ENCODE results near the gene FSD1. TPM values are rescaled to one million over a fixed set of nuclear protein-coding genes. Genes with fewer than 3 reads are reported as not detected.
A peak's percentile ranks its signal among the peaks of the same experiment; 100 is the strongest.

The FSD1 gene
- total and polyA plus RNA-seq, 9 of the 15 experiments (the other 6 are each of a cell fraction or from before 2014, with no cell fraction given) = 0.11 to 1.9 (median 0.94) TPM; not detected in 1

GRCh38 chr19:4328243-4328990 is 24.0 kb downstream of the FSD1 start (continued):
- TF ChIP-seq HMGN3 (IDR thresholded peaks at IDR 0.05; ENCODE audit: borderline replicate concordance, extremely low read depth, insufficient read length, low read depth, low read length) (peak; percentile 100), KDM5B (IDR thresholded peaks at IDR 0.05; ENCODE audit: insufficient replicate concordance, low read depth, low read length) (peak; percentile 81), BACH1 (tag; IDR thresholded peaks at IDR 0.05) (no peak), CHD1 (IDR thresholded peaks at IDR 0.05; ENCODE audit: low read length) (no peak), MEIS2 (IDR thresholded peaks at IDR 0.05; ENCODE audit: partially characterized antibody) (peak; percentile 61), GTF2B (IDR thresholded peaks at IDR 0.05; ENCODE audit: extremely low read depth, insufficient read length) (no peak), HDAC8 (tag; IDR thresholded peaks at IDR 0.05) (no peak), ZNF280A (IDR thresholded peaks at IDR 0.05; ENCODE audit: low read depth, partially characterized antibody) (no peak), CEBPZ (IDR thresholded peaks at IDR 0.05; ENCODE audit: borderline replicate concordance, low read depth, low read length) (no peak), CBX1 (IDR thresholded peaks at IDR 0.05; ENCODE audit: low read depth) (no peak), ILF3 (IDR thresholded peaks at IDR 0.05; ENCODE audit: borderline replicate concordance) (no peak), CEBPG (CRISPR knock-in tag; IDR thresholded peaks at IDR 0.05) (no peak), CEBPG (tag; conservative IDR thresholded peaks at IDR 0.05 in 1 of 2, IDR thresholded peaks at IDR 0.05 in 1 of 2) (no peak), TCF7 (IDR thresholded peaks at IDR 0.05; ENCODE audit: borderline replicate concordance) (no peak), PHF8 (IDR thresholded peaks at IDR 0.05; ENCODE audit: borderline replicate concordance, low read length) (peak; percentile 85; the same call in 1 of the 2 replicates), ZNF212 (CRISPR knock-in tag; IDR thresholded peaks at IDR 0.05) (0 out of 2 replicates have a peak, but pooled peaks have one; percentile 56), SP1 (CRISPR knock-in tag; IDR thresholded peaks at IDR 0.05) (peak; percentile 100), POLR2G (IDR thresholded peaks at IDR 0.05; ENCODE audit: low read depth, low read length) (peak; percentile 91), ZNF79 (CRISPR knock-in tag; IDR thresholded peaks at IDR 0.05; ENCODE audit: low read depth) (no peak), E2F3 (CRISPR knock-in tag; IDR thresholded peaks at IDR 0.05) (0 out of 2 replicates have a peak, but pooled peaks have one; percentile 20), MXD1 (CRISPR knock-in tag; IDR thresholded peaks at IDR 0.05; ENCODE audit: borderline replicate concordance, poor library complexity, severe bottlenecking) (peak; percentile 47)
